ENCODE data around the gene MKLN1. TPM values are rescaled to one million over a fixed set of nuclear protein-coding genes. Genes with fewer than 3 reads are reported as not detected.

MKLN1 gene
- total RNA-seq, 1 donor from 2014 or later, result 15.2 TPM

DNA sequence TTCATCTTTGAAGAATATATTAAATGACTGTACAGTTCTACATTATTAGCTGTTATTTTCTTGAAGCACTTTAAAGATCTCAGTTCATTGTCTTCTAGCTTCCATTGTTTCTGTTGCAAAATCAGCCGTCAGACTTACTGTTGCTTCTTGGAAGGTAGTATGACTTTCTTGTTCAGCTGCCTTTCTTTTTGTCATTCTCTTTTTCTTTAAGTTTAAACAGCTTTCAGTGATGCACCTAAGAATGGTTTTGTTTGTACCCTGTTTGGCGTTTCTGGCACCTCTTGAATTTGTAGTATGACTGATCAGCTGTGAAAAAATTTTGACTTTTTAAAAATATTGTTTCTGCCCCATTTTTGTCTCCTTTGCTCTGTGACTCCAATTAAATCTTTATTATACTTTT is 9.3 kb downstream of the MKLN1 start:
- DNase-seq (ENCODE audit: low read depth), result no peak
- no peak overlapping the region for H3K4me3 ChIP-seq (ENCODE audit: low read depth, low read length)
- TF ChIP-seq, protein P1, sequence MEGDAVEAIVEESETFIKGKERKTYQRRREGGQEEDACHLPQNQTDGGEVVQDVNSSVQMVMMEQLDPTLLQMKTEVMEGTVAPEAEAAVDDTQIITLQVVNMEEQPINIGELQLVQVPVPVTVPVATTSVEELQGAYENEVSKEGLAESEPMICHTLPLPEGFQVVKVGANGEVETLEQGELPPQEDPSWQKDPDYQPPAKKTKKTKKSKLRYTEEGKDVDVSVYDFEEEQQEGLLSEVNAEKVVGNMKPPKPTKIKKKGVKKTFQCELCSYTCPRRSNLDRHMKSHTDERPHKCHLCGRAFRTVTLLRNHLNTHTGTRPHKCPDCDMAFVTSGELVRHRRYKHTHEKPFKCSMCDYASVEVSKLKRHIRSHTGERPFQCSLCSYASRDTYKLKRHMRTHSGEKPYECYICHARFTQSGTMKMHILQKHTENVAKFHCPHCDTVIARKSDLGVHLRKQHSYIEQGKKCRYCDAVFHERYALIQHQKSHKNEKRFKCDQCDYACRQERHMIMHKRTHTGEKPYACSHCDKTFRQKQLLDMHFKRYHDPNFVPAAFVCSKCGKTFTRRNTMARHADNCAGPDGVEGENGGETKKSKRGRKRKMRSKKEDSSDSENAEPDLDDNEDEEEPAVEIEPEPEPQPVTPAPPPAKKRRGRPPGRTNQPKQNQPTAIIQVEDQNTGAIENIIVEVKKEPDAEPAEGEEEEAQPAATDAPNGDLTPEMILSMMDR (conservative IDR thresholded peaks at IDR 0.05; ENCODE audit: low read depth, low read length), result no peak

DNA sequence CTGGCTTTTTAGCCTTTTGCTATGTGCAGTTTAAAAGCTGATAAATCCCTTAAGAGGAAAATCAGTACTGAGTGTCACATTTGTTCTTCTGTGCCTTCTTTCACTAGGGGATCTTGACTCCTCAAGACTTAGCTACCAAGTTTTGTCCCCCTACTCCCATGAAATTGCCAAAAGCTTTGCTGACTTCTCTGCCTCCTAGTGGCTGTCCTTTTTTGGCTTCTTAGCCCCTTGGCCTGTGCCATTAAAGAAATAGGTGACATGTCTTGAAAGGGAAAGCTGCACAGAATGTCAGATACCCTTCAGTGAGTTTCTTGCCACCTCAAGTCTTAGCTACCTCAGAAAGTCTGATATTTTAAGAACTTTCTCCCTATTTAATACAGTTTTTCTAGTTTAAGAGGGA is 10.5 kb downstream of the MKLN1 start:
- no peak for DNase-seq (ENCODE audit: low read depth)
- TF ChIP-seq, protein P1 (conservative IDR thresholded peaks at IDR 0.05; ENCODE audit: low read depth, low read length), result no peak
- H3K4me3 ChIP-seq (ENCODE audit: low read depth, low read length), result no peak overlapping the region

DNA sequence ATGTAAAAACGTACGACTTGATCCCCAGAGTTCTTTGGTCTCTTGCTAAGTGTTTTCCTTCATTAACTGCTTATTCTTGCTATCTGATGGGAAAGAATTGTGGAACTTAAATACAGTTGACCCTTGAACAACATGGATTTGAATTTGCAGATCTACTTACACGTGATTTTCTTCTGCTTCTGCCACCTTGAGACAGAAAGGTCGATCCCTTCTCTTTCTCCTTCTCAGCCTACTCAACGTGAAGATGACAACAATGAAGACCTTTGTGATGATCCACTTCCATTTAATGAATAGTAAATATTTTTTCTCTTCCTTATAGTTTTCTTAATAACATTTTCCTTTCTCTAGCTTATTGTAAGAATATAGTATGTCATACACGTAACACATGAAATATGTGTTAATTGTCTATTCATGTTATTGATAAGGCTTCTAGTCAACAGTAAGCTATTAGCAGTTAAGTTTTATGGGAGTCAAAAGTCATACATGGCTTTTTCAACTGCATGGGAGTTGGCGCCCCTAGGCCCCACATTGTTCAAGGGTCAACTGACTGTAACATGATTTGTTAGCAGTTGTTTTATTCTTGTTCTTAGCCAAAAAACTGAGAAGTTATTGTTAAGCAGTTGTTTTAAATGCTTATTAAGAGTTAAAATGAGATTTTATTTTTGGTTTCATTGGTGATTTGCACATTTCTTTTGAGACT is 11.2 kb downstream of the MKLN1 start:
- no peak overlapping the region for H3K4me3 ChIP-seq (ENCODE audit: low read depth, low read length)
- no peak for DNase-seq (ENCODE audit: low read depth)
- TF ChIP-seq, protein P1 (conservative IDR thresholded peaks at IDR 0.05; ENCODE audit: low read depth, low read length), result no peak

DNA sequence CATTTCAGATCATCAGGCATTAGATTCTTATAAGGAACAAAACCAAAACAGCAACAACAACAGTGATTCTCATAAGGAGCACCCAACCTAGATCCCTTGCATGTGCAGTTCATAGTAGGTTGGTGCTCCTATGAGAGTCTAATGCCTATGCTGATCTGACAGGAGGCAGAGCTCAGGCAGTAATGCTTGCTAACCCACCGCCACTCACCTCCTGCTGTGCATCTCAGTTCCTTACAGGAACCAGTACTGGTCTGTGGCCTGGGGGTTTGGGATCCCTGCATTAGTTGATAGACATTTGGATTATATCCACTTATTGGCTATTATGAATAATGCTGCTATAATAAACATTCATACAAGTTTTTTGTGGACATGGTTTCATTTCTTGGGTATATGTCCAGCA is 14.0 kb downstream of the MKLN1 start:
- TF ChIP-seq, protein P1 (conservative IDR thresholded peaks at IDR 0.05; ENCODE audit: low read depth, low read length), result no peak
- H3K4me3 ChIP-seq (ENCODE audit: low read depth, low read length), result no peak overlapping the region
- no peak for DNase-seq (ENCODE audit: low read depth)

DNA sequence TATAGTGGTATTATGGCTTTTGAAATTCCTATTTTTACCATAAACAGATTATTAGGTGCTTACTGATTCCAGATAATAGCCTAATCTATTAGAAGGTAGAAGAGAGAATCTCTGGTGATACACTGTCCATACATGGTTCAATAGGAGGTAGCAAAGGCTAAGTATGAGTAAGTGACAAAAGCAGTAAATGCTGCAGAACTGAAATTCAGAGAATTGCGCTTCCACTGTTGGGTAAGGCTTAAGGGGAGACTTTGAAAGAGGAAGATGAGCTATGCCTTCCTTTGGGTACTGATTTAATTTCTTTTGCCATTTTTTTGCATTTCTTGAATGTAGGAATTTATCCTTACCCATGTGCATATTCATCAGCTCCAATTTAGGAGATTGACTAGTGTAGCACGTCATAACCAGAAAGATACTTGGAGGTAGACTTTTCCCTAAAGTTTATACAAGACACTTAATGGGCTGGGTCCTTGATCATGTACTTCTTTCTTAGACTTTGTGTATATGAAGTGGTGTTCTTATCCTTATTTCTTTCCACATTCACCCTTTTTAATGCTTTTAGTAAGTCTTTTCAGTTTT is 15.3 kb downstream of the MKLN1 start:
- no peak overlapping the region for H3K4me3 ChIP-seq (ENCODE audit: low read depth, low read length)

DNA sequence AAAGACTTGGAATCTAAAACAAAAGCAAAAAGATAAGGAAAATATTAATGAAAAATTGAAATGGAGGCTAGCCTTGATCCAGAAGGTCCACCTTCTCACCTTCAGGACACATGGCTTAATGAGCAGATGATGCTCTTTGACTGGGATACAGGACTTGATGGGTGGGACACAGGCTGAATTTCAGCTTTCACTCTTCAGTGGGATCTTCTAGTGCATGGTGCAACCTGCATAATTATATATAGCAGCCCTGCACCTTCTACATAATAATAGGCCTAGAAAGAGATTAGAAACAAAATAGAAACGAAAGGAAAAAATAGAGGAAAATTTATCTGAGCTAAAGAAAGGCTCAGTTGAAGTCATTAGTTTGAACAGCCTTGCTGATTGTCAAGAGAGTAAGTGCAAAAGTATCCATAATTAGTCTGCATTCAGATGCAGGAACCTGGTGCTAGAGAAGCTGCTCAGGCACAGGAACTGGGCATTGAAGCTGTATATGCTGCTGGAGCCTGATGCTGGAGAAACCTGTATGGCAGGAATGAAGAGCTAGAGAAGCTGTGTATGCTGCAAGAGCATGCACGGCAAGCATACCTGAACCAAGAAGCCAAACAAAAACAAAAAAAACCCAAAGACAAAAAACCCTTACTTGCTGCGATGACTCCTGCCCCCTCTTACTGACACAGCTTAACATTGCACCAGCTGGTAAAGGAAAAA is 19.4 kb downstream of the MKLN1 start:
- DNase-seq (ENCODE audit: low read depth), result no peak
- TF ChIP-seq, protein P1 (conservative IDR thresholded peaks at IDR 0.05; ENCODE audit: low read depth, low read length), result no peak

More for the DNA sequence above, 15.3 kb downstream of the MKLN1 start:
- DNase-seq (ENCODE audit: low read depth), result no peak
- TF ChIP-seq, protein P1 (conservative IDR thresholded peaks at IDR 0.05; ENCODE audit: low read depth, low read length), result no peak

More for the DNA sequence above, 19.4 kb downstream of the MKLN1 start:
- no peak overlapping the region for H3K4me3 ChIP-seq (ENCODE audit: low read depth, low read length)
